Endothelial cell of umbilical vein (primary cell): ENCODE measurements around the gene APPL2. TPM values are rescaled to one million over a fixed set of nuclear protein-coding genes. Genes with fewer than 3 reads are reported as not detected.

Experiments used
- BruUV-seq: library from RNA; stranded (reverse); fragments of 400-500 nt; replicated peaks from 2 replicates; lab custom pipeline; 2021; lab: Mats Ljungman, UMichigan
- CTCF ChIA-PET: fragments of 300-600, 350-600 bp; sonication (Branson Sonifier 250); formaldehyde crosslinking; loops from one replicate; lab custom pipeline; 2021; ENCODE audit warnings: antibody characterized with exemption, inconsistent platforms; lab: Charles Lee
- POLR2A ChIA-PET: fragments of 300-600, 350-600 bp; sonication (Branson Sonifier 250); formaldehyde crosslinking; loops from one replicate; lab custom pipeline; 2021; ENCODE audit warnings: antibody characterized with exemption, inconsistent platforms; lab: Charles Lee
- DNase-seq: peaks from one replicate; pipeline ENCODE4 v3.0.0-alpha.2; 2011; ENCODE audit warnings: low read depth, low spot score
- FAIRE-seq: peaks from 2 replicates; lab custom pipeline; 2011; peaks lifted over from hg19 to GRCh38; lab: Jason Lieb, UNC
- H2AFZ ChIP-seq: 2 replicates; pipeline ENCODE4 v1.6.0; 2012; ENCODE audit warnings: low read depth, low read length, control low read depth, inconsistent platforms
- H3K27ac ChIP-seq: 2 replicates; pipeline ENCODE4 v1.5.1; 2011; ENCODE audit warnings: low read depth, mild to moderate bottlenecking, control low read depth, low read length, moderate library complexity; ENCODE audit not compliant: insufficient read depth
- H3K27me3 ChIP-seq, 2 experiments: 2 replicates each; pipeline versions ENCODE4 v1.6.0 to v1.6.1; 2011; ENCODE audit warnings: low read length in 2 of 2, mixed read lengths in 1 of 2; ENCODE audit not compliant: control insufficient read depth in 2 of 2, insufficient read depth in 2 of 2
- H3K36me3 ChIP-seq, 2 experiments: 2 replicates in 1 of 2; 3 replicates in 1 of 2; pipeline ENCODE4 v1.5.1; 2011; ENCODE audit warnings: low read length in 2 of 2, mild to moderate bottlenecking in 1 of 2, moderate library complexity in 1 of 2; ENCODE audit not compliant: control insufficient read depth in 2 of 2, insufficient read depth in 2 of 2; ENCODE audit errors: extremely low read depth in 1 of 2
- H3K4me1 ChIP-seq: 3 replicates; pipeline ENCODE4 v1.5.1; 2011; ENCODE audit warnings: mild to moderate bottlenecking, low read length; ENCODE audit not compliant: control insufficient read depth, insufficient read depth; ENCODE audit errors: extremely low read depth
- H3K4me2 ChIP-seq: 2 replicates; pipeline ENCODE4 v1.6.1; 2011; ENCODE audit warnings: low read length, control low read depth, mixed read lengths; ENCODE audit not compliant: insufficient read depth
- H3K4me3 ChIP-seq, 3 experiments: fragments of 200-600 bp in 1 of 3; sonication (generic), shearing (Covaris generic) in 1 of 3; replicated peaks in 1 of 3; 2 replicates each; pipeline ENCODE4 v1.5.1; 2011 to 2016; ENCODE audit warnings: control low read depth in 3 of 3, low read length in 3 of 3, mild to moderate bottlenecking in 2 of 3, inconsistent platforms in 1 of 3, low read depth in 1 of 3, moderate library complexity in 1 of 3; ENCODE audit not compliant: insufficient read depth in 1 of 3
- H3K79me2 ChIP-seq: 2 replicates; pipeline ENCODE4 v1.6.0; 2012; ENCODE audit warnings: low read length, inconsistent platforms; ENCODE audit not compliant: control insufficient read depth, insufficient read depth
- H3K9ac ChIP-seq: replicated peaks from 2 replicates; pipeline ENCODE3; 2011; ENCODE audit warnings: low read length, control low read depth; ENCODE audit not compliant: insufficient read depth; ENCODE audit errors: extremely low read depth
- H3K9me1 ChIP-seq: replicated peaks from 3 replicates; pipeline ENCODE4 v1.6.0; 2011; ENCODE audit warnings: mild to moderate bottlenecking, low read length; ENCODE audit not compliant: control insufficient read depth, insufficient read depth; ENCODE audit errors: extremely low read depth
- H3K9me3 ChIP-seq: replicated peaks from 2 replicates; pipeline ENCODE4 v1.5.1; 2012; ENCODE audit warnings: low read length, inconsistent platforms; ENCODE audit not compliant: control insufficient read depth, insufficient read depth
- H4K20me1 ChIP-seq: replicated peaks from 2 replicates; pipeline ENCODE3; 2011; ENCODE audit warnings: mild to moderate bottlenecking, low read length; ENCODE audit not compliant: control insufficient read depth, insufficient read depth; ENCODE audit errors: extremely low read depth
- EZH2 ChIP-seq: IDR thresholded peaks from 2 replicates; pipeline ENCODE4 v1.6.1; 2012; ENCODE audit warnings: borderline replicate concordance, low read depth, mild to moderate bottlenecking, moderate library complexity, low read length, inconsistent platforms; ENCODE audit not compliant: severe bottlenecking
- FOS ChIP-seq: IDR thresholded peaks from 2 replicates; pipeline ENCODE4 v1.6.1; 2011; ENCODE audit warnings: mild to moderate bottlenecking, low read length, moderate library complexity, borderline replicate concordance; ENCODE audit not compliant: insufficient read depth
- GATA2 ChIP-seq: IDR thresholded peaks from 2 replicates; pipeline ENCODE4 v1.7.0; 2011; ENCODE audit warnings: low read depth, mild to moderate bottlenecking, moderate library complexity, mixed read lengths, low read length; ENCODE audit not compliant: insufficient read length, insufficient read depth
- JUN ChIP-seq: IDR thresholded peaks from 2 replicates; pipeline ENCODE4 v1.6.1; 2011; ENCODE audit warnings: borderline replicate concordance, low read depth; ENCODE audit not compliant: insufficient read length, insufficient read depth
- MYC ChIP-seq: IDR thresholded peaks from one replicate; pipeline ENCODE4 v1.6.1; 2011; ENCODE audit warnings: mild to moderate bottlenecking, low read depth, low read length
- POLR2A ChIP-seq: IDR thresholded peaks from 2 replicates; pipeline ENCODE4 v1.6.1; 2012; ENCODE audit warnings: low read depth, mild to moderate bottlenecking, control low read depth, low read length
- POLR2AphosphoS5 ChIP-seq: IDR thresholded peaks from 2 replicates; pipeline ENCODE4 v1.6.1; 2012; ENCODE audit warnings: low read depth, mild to moderate bottlenecking, control low read depth, low read length, moderate library complexity; ENCODE audit not compliant: insufficient read depth
- dilution Hi-C: fragments of 300-500 bp; cut with MboI; formaldehyde crosslinking; loops from one replicate; pipeline ENCODE4 v1.15.0; 2019; ENCODE audit warnings: low sequenced_read_pairs; ENCODE audit not compliant: extremely low pct_ligation_motif_present
- intact Hi-C: fragments of 100-400 bp; cut with micrococcal nuclease; formaldehyde crosslinking; loops from one replicate; pipeline ENCODE4 v1.10.0; 2022
- polyA plus RNA-seq, 4 experiments: library from polyadenylated mRNA; depleted of rRNA in 3 of 4; stranded (reverse) in 3 of 4; unstranded in 1 of 4; fragments of >200 nt; gene quantifications; 2 replicates each; pipeline versions ENCODE4 v1.2.1 to v1.2.3, GENCODE V29; 2011 to 2012; ENCODE audit warnings: missing spikeins in 1 of 4
- total RNA-seq: library from RNA; stranded (reverse); gene quantifications from 2 replicates; pipeline ENCODE4 v1.2.3, GENCODE V29; 2021
- TF ChIP-seq, protein P1 (sequence below), 2 donors: IDR thresholded peaks; 1 replicate in 1 of 2; 2 replicates in 1 of 2; pipeline ENCODE4 v1.5.1; 2011; ENCODE audit warnings: low read length in 2 of 2, mild to moderate bottlenecking in 2 of 2, moderate library complexity in 2 of 2, control low read depth in 1 of 2, inconsistent platforms in 1 of 2, low read depth in 1 of 2; ENCODE audit not compliant: insufficient read depth in 1 of 2; ENCODE audit errors: extremely low read depth in 1 of 2
- TF ChIP-seq, protein P2 (sequence below): IDR thresholded peaks from 2 replicates; pipeline ENCODE4 v1.6.1; 2011; ENCODE audit not compliant: insufficient read depth, insufficient read length

APPL2 gene
- total and polyA plus RNA-seq, 2 donors (not counting 3 experiments of a cell fraction or from before 2014, with no cell fraction given), result 8.1 to 21.4 TPM

DNA sequence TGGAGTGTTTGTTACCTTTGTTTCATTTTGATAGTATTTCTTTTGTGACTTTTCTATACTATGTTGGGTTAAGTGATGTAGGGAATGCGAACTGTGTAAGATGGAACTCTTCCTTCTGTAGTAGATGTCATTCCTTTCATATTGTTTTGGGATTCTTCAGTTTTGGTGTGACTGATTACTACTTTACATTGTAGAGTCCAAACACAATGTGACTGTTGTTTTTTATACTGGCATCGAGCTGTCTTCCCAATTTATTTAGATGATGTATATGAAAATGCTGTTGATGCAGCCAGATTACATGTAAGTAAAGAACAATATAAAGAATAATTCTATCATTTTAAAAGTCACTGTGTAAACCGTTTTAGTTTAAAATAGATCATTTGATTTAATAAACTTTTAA, 93.7 kb downstream of the APPL2 start:
- Histone ChIP-seq H3K27me3 (no peaks in the 10 kb centered on the region), H3K79me2 (peaks cover 12% of the 10 kb centered on the region), H3K27ac (no peak overlapping the region), H3K4me2 (no peak overlapping the region), H4K20me1 (no peaks in the 10 kb centered on the region), H2AFZ (no peak overlapping the region), H3K4me1 (no peaks in the 10 kb centered on the region), H3K9me1 (no peaks in the 10 kb centered on the region), H3K9ac (no peak overlapping the region), H3K4me3 (no peak overlapping the region), H3K9me3 (no peaks in the 10 kb centered on the region), H3K36me3 (peaks cover 6 to 51% of the 10 kb centered on the region in 2 experiments)
- no peak for FAIRE-seq
- ChIA-PET POLR2A (no interaction called here), CTCF (interaction anchor here (0.6 kb wide), 1 partner anchor 59 kb away, joined by 3 read pairs; no protein-coding TSS in a partner anchor)
- dilution Hi-C loops, result no loop called here
- TF ChIP-seq GATA2, result no peak
- TF ChIP-seq, protein P1, sequence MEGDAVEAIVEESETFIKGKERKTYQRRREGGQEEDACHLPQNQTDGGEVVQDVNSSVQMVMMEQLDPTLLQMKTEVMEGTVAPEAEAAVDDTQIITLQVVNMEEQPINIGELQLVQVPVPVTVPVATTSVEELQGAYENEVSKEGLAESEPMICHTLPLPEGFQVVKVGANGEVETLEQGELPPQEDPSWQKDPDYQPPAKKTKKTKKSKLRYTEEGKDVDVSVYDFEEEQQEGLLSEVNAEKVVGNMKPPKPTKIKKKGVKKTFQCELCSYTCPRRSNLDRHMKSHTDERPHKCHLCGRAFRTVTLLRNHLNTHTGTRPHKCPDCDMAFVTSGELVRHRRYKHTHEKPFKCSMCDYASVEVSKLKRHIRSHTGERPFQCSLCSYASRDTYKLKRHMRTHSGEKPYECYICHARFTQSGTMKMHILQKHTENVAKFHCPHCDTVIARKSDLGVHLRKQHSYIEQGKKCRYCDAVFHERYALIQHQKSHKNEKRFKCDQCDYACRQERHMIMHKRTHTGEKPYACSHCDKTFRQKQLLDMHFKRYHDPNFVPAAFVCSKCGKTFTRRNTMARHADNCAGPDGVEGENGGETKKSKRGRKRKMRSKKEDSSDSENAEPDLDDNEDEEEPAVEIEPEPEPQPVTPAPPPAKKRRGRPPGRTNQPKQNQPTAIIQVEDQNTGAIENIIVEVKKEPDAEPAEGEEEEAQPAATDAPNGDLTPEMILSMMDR (IDR thresholded peaks at IDR 0.05; ENCODE audit: extremely low read depth in 1 of 2, insufficient read depth in 1 of 2, low read depth in 1 of 2, low read length in 2 of 2), result no peak
- no peak for TF ChIP-seq FOS
- no peak for TF ChIP-seq POLR2AphosphoS5
- no peak for TF ChIP-seq MYC
- TF ChIP-seq EZH2, result no peak
- TF ChIP-seq POLR2A, result no peak
- no peak for TF ChIP-seq JUN
- TF ChIP-seq, protein P2, sequence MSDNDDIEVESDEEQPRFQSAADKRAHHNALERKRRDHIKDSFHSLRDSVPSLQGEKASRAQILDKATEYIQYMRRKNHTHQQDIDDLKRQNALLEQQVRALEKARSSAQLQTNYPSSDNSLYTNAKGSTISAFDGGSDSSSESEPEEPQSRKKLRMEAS, result no peak
- no peak for DNase-seq
- intact Hi-C loops, result loop anchor here (2.0 kb wide), 1 partner anchor 27 kb away; no protein-coding TSS in a partner anchor
- no TSS peak for BruUV-seq
